ENCODE data around the gene VPS37C. TPM values are rescaled to one million over a fixed set of nuclear protein-coding genes. Genes with fewer than 3 reads are reported as not detected.
"Not testable (repeated sequence)": the region's sequence is repeated elsewhere in the genome, so short reads cannot be mapped to it uniquely, and the experiment has no call there.

Gene VPS37C
- total RNA-seq, 1 donor: 15.5 TPM

GRCh38 chr11:61173456-61173855 is 12.2 kb upstream of the VPS37C start:
- peak; percentile 35 for DNase-seq (ENCODE audit: low read depth)
- no peak overlapping the region for H3K4me3 ChIP-seq (ENCODE audit: low read depth, low read length)
- TF ChIP-seq, protein P1, sequence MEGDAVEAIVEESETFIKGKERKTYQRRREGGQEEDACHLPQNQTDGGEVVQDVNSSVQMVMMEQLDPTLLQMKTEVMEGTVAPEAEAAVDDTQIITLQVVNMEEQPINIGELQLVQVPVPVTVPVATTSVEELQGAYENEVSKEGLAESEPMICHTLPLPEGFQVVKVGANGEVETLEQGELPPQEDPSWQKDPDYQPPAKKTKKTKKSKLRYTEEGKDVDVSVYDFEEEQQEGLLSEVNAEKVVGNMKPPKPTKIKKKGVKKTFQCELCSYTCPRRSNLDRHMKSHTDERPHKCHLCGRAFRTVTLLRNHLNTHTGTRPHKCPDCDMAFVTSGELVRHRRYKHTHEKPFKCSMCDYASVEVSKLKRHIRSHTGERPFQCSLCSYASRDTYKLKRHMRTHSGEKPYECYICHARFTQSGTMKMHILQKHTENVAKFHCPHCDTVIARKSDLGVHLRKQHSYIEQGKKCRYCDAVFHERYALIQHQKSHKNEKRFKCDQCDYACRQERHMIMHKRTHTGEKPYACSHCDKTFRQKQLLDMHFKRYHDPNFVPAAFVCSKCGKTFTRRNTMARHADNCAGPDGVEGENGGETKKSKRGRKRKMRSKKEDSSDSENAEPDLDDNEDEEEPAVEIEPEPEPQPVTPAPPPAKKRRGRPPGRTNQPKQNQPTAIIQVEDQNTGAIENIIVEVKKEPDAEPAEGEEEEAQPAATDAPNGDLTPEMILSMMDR (IDR thresholded peaks at IDR 0.05; ENCODE audit: insufficient read depth, low read depth, low read length): peak; percentile 39

DNA sequence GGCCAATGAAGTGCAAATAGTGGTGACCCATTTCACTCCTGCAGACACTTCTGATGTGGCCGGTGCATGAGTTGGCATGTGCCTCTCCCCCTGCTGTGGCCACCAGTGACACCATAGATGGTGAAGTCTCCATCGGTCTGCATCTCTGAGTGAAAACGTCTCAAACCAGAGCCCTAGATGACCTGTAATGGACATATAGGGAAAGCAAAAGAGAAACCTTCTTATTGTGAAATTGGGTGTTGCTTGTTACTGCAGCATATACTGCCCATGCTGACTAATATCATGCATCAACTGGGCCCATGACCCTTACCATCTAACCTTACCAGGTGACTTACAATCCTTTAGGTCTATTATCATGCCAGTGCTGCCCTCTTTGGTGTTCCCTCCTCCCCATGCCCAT is 11.7 kb upstream of the VPS37C start:
- no peak for DNase-seq (ENCODE audit: low read depth)
- no peak overlapping the region for H3K4me3 ChIP-seq (ENCODE audit: low read depth, low read length)
- TF ChIP-seq, protein P1 (IDR thresholded peaks at IDR 0.05; ENCODE audit: insufficient read depth, low read depth, low read length): no peak

DNA sequence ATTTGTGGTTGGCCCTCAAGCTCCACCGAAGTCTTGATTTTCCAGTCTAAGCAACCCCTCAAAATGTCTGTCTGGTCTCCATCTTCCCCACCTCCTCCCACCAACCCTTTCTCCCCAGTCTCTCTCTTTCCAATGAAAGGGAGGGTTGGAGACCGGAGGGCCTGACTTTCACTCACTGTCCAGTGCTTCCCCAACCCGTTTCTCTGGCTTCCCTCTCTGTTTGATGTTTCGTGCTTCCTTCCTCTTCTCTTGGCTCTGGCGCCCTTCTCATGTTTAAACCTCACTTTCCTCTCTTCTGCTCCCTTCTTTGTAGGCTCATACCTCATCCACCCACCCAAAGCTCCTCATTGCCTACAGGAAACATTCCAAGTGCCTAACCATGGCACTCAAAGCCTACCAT is 11.1 kb upstream of the VPS37C start:
- no peak overlapping the region for H3K4me3 ChIP-seq (ENCODE audit: low read depth, low read length)
- TF ChIP-seq, protein P1 (IDR thresholded peaks at IDR 0.05; ENCODE audit: insufficient read depth, low read depth, low read length): no peak
- no peak for DNase-seq (ENCODE audit: low read depth)

- TF ChIP-seq, protein P1 (IDR thresholded peaks at IDR 0.05; ENCODE audit: insufficient read depth, low read depth, low read length): no peak
- DNase-seq (ENCODE audit: low read depth): no peak
- no peak overlapping the region for H3K4me3 ChIP-seq (ENCODE audit: low read depth, low read length)
Observed at GRCh38 chr11:61171907-61172306, 10.7 kb upstream of the VPS37C start.

DNA sequence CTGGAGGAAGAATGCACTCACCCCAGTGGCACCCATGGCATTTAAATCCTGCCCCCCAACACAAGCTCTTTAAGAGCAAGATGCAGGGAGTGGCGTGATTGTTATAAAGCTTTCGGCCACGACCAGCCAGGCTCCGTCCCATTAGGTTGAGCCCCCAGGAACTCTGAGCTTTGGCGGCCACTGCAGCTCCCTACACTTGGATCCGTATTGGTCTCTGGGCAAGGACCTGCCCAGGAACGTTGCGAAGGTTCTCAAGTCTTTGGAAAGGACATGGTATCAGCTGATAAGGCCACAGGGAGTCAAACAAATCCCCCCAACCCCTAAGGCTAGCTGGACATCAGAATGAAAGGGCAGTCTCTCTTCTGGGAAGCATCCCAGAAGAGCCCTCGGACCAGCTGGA is 9.3 kb upstream of the VPS37C start:
- H3K4me3 ChIP-seq (ENCODE audit: low read depth, low read length): no peak overlapping the region
- DNase-seq (ENCODE audit: low read depth): no peak
- TF ChIP-seq, protein P1 (IDR thresholded peaks at IDR 0.05; ENCODE audit: insufficient read depth, low read depth, low read length): no peak

DNA sequence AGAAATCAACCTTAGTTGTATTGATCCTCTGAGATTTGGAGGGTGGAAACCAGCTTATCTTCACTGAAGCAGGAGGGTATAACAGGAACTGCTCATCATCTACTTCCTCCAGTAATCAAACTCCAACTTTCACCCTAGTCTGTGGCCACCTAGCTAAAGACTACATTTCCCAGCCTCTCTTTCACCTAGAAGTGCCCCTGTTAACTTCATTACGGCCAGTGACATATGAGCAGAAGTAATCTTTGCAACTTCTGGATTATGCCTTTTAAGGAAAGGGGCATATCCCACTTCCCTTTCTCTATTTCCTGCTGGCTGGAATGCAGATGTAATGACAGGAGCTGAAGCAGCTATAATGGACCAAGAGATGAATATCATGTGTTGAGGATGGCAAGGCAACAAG is 7.6 kb upstream of the VPS37C start:
- TF ChIP-seq, protein P1 (IDR thresholded peaks at IDR 0.05; ENCODE audit: insufficient read depth, low read depth, low read length): no peak
- H3K4me3 ChIP-seq (ENCODE audit: low read depth, low read length): no peak overlapping the region
- no peak for DNase-seq (ENCODE audit: low read depth)

DNA sequence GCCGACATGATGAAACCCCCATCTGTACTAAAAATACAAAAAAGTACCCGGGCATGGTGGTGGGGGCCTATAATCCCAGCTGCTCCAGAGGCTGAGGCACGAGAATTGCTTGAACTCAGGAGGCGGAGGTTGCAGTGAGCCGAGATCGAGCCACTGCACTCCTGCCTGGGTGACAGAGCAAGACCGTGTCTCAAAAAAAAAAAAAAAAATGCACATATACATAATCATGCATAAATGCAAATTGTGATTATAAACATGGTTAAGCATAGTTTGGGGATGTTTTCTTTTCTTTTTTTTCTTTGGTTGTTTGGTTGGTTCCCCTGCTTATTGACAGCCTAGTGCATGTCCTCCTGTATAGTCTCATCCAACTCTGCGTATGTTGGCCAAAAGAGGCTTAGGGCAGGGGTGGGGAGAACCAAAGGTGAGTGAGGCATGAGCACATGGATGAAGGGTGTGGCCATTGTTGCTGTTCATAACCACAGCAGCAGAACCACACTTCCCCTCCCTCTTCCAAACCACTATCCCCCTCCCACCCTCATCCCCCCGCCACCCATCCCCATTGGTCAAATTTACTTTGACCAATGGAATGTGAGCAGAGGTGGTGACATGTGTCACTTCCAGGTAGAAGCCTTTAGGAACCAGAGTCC is 6.9 kb upstream of the VPS37C start:
- no peak overlapping the region for H3K4me3 ChIP-seq (ENCODE audit: low read depth, low read length)
- TF ChIP-seq, protein P1 (IDR thresholded peaks at IDR 0.05; ENCODE audit: insufficient read depth, low read depth, low read length): no peak

GRCh38 chr11:61166331-61166730 is 5.1 kb upstream of the VPS37C start:
- not testable (repeated sequence) for H3K4me3 ChIP-seq (ENCODE audit: low read depth, low read length); DNase-seq (ENCODE audit: low read depth)

More for the DNA sequence above, 6.9 kb upstream of the VPS37C start:
- DNase-seq (ENCODE audit: low read depth): no peak

DNA sequence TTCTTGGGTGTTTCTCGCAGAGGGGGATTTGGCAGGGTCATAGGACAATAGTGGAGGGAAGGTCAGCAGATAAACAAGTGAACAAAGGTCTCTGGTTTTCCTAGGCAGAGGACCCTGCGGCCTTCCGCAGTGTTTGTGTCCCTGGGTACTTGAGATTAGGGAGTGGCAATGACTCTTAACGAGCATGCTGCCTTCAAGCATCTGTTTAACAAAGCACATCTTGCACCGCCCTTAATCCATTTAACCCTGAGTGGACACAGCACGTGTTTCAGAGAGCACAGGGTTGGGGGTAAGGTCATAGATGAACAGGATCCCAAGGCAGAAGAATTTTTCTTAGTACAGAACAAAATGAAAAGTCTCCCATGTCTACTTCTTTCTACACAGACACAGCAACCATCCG is 4.6 kb upstream of the VPS37C start:
- not testable (repeated sequence) for H3K4me3 ChIP-seq (ENCODE audit: low read depth, low read length); DNase-seq (ENCODE audit: low read depth)
